GM21381 (cell line): Measurements from ENCODE around the gene MS4A2.
"Not testable (repeated sequence)": the region's sequence is repeated elsewhere in the genome, so short reads cannot be mapped to it uniquely, and the experiment has no call there.

Source experiments
- ATAC-seq: cut with Tn5 transposase; IDR thresholded peaks from one replicate; pipeline ENCODE4 v1.9.1; 2021; ENCODE audit warnings: mild to moderate bottlenecking, moderate library complexity; ENCODE audit not compliant: unreplicated experiment

The MS4A2 gene

DNA sequence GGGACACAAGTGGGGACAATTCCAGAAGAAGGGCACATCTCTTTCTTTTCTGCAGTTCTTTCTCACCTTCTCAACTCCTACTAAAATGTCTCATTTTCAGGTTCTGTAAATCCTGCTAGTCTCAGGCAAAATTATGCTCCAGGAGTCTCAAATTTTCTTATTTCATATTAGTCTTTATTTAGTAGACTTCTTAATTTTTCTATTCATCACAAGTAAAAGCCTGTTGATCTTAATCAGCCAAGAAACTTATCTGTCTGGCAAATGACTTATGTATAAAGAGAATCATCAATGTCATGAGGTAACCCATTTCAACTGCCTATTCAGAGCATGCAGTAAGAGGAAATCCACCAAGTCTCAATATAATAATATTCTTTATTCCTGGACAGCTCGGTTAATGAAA, at the start of gene MS4A2:
MS4A2 (plus strand) TSS at position 301 of the 400 bp plus-strand sequence. CDS start 102 bp downstream, outside the sequence.
- ATAC-seq: no peak

DNA sequence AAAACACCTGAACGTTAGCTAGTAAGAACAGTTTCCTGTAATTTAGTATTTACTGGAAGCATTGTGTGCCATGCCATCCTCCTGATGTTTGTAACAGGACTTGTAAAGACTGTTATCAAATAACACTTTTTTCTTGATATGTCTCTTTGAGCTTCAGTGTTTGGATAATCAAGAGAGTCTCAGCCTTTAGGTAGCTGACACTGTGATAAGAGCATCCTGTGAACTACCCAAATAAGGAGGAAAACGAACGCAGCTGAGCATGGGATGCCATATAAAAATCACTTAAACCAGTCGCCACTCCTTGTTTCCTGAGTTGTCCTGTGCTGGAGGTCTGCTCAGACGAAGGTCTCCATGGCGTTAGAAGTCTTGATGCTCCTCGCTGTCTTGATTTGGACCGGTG, 48.4 kb upstream of the MS4A2 start, which contains the start of gene OOSP2:
OOSP2 (plus strand) TSS at position 301 of the 400 bp plus-strand sequence; CDS start at position 352, 51 bp downstream.
- no peak for ATAC-seq

DNA sequence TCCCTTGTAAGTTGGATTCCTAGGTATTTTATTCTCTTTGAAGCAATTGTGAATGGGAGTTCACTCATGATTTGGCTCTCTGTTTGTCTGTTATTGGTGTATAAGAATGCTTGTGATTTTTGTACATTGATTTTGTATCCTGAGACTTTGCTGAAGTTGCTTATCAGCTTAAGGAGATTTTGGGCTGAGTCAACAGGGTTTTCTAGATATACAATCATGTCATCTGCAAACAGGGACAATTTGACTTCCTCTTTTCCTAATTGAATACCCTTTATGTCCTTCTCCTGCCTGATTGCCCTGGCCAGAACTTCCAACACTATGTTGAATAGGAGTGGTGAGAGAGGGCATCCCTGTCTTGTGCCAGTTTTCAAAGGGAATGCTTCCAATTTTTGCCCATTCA, 38.0 kb upstream of the MS4A2 start:
- ATAC-seq: not testable (repeated sequence)

DNA sequence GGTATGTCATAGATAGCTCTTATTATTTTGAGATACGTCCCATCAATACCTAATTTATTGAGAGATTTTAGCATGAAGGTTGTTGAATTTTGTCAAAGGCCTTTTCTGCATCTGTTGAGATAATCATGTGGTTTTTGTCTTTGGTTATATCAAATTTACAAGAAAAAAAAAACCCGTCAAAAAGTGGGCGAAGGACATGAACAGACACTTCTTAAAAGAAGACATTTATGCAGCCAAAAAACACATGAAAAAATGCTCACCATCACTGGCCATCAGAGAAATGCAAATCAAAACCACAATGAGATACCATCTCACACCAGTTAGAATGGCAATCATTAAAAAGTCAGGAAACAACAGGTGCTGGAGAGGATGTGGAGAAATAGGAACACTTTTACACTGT, 37.6 kb upstream of the MS4A2 start:
- not testable (repeated sequence) for ATAC-seq

DNA sequence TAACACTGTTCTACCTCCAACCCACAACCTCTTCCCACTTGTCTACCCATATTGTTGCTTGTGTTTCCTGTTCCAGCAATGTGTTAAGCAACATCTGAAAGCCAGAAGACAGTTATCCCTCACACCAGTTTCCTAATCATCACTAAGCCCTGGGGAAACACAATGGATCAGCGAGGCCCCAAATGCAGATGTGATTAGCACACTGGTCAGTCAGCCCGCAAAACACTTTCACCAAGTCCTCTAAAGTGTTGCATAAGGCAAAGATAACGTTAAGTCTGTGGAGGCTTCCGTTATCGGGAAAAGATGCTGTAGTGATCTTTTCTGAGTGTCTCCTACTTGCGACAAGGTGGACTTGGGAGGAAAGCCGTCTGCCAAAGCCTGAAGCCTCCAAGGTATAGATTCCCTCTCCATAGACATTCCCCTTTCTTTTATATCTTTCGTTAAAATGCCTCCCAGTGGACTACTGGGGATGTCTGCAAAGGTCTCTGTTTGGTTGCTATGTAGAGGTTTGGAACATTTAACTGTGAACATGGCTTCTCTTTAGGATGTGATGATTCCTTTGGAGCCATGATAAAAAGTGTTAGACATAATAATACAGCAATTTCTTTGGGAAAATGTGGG, 32.0 kb upstream of the MS4A2 start, which contains the start of gene MS4A3:
MS4A3 (plus strand) TSS at position 317 of the 621 bp plus-strand sequence. CDS start 4,496 bp downstream, outside the sequence.
- no peak for ATAC-seq

DNA sequence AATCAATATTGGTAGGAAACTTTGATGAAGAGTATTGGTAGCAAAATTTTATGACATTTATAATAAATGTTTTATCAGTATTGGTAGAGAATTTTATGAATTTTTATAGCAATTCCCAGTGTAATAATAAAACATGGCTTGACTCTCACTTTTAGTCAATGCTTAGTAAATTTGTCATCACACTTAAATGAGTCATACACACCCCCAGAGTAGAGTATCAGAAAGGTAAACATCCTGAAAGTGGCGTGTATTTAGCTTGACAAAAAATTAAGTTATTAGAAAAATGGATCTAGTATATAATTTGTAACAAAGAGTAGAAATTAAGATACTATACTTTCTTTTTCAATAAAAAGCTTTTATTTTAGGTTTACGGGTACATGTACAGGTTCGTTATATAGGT, 29.4 kb upstream of the MS4A2 start:
- no peak for ATAC-seq

DNA sequence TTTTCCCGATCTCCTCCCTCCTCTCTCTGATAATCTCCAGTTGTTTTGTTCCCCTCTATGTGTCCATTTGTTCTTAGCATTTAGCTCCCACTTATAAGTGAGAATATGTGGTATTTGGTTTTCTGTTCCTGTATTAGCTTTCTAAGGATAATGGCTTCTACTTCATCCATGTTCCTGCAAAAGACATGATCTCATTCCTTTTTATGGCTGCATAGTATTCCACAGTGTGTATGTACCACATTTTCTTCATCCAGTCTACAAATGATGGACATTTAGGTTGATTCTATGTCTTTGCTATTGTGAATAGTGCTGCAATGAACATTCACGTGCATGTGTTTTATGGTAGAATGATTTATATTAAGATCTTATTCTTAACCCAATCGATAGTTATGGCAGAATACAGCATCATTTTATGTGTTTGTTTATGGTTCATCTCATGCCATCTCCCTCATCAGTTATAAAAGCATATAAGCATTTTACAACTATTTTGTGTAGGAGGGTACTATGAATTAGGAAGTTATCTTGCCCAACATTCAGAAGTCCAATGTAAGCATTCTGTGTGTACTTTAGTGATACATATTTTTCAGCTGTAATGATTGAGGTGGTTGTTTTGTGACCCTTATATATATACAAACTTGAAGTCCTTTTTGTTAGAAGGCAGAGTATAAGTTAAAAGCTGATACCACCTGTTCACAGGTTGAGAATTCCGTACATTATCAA, 28.8 kb upstream of the MS4A2 start:
- ATAC-seq: no peak

DNA sequence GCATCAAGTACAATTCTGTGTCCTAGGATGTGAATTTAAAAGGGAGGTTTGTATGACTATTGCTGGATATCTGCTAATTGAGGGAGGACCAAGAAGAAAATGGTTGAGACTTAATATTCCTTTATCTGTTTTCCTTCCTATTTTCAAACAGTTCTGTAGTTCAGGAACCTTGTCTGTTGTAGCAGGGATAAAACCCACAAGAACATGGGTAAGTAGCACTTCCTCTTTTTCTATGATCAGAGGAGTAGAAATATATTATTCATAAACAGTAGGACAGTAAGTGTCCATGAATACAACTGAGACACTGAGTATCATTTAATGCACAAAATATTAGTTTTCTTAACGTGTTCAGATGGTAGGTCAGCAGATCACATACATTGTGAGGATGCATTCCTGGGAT, 24.4 kb upstream of the MS4A2 start:
- ATAC-seq: no peak

DNA sequence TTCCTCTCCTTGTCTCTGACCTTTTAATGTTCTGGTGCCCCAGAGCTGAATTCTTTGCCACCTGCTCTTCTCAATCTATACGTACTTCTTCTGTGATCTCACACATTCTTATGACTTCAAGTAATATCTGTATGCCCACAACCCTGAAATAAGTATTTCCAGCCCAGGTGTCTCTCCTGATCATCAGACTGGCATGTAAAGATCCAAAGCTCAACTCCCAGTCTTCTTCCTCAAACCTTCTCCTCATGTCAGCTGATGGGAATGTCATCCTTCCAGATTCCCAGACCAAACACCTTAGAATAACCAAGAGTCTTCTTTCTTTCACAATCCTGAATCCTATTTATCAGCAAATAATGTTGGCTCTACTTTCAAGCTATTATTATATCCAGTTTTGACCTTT, 22.7 kb upstream of the MS4A2 start:
- ATAC-seq: no peak

DNA sequence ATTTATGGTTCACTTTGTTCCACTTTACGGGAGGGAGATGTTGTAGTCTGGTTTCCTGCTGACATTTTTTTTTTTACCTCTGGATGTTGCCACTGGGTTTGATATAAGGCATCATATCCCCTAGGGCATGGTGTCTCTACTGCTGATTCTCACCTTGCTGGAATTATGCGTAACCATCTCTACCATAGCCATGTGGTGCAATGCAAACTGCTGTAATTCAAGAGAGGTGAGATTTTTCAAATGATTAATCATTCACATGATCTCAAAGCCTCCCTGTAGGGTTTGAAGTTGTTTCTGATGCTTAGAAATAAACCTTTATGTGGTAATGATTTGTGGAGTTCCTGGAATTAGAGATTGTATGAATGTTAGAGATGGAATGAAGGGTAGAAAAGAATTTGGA, 19.0 kb upstream of the MS4A2 start:
- ATAC-seq: no peak

DNA sequence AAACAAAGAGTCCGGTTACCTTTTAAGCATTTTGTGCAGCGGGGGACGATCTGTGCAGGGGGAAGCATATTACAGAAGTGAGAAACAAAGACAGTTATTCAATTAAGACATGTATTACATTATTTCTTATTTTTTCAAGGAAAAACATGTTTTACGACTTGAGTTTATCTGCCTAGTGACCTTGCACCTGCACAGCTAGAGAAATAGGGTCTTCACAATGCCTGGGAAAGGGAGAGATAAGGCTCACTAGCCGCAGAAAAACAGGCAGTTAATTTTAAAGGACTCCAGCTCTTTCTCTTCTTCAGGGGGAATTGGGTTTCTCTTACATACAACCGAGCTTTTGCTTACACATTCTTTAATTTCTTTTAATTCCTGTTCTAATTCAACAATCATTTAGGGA, 16.8 kb upstream of the MS4A2 start:
- ATAC-seq: not testable (repeated sequence)

DNA sequence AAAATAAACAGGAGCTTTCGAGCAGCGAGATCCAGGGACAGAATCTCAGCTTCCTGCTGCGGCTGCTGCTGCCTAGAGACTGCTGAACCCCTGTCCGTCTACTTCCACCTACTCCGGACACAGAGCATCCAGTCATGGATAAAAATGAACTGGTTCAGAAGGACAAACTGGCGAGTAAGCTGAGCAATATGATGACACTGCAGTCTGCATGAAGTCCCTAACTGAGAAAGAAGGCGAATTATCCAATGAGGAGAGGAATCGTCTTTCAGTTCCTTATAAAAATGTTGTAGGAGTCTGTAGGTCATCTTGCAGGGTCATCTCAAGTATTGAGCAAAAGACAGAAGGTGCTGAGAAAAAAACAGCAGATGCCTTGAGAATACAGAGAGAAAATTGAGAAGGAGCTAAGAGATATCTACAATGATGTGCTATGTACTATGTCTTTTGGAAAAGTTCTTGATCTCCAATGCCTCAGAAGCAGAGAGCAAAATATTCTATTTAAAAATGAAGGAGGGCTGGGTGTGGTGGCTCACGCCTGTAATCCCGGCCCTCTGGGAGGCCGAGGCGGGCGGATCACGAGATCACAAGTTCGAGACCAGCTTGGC, 11.1 kb upstream of the MS4A2 start:
- ATAC-seq: no peak

DNA sequence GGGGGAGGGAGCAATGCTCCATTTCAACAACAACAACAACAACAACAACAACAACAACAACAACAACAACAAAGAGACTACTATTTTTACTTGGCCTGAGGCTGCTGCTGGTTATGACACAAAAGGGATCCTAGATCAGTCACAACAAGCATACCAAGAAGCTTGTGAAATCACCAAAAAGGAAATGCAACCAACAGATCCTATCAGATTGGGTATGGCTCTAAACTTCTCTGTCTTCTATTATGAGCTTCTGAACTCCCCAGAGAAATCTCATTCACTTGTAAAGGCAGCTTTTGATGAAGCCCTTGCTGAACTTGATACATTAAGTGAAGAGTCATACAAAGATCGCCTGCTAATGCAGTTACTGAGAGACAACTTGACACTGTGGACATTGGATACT, 10.5 kb upstream of the MS4A2 start:
- no peak for ATAC-seq

DNA sequence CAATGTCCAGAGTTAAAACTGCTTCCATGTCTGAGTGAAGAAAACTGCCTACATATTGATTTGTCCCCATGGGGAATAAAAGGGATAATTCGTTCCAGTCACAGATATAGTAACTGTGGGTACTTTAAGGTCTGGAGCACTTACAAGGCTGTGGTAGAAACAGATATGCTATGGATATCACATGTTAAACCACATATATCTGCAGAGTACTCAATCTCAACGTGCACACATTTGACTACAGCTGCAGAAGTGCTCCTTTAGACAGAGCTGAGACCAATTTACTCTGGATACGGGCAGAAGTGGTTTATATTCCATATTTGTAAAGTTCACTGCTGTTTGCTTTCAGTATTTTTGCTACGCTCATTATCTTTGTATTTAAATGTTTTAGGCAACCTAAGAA, 9.7 kb upstream of the MS4A2 start:
- ATAC-seq: no peak

DNA sequence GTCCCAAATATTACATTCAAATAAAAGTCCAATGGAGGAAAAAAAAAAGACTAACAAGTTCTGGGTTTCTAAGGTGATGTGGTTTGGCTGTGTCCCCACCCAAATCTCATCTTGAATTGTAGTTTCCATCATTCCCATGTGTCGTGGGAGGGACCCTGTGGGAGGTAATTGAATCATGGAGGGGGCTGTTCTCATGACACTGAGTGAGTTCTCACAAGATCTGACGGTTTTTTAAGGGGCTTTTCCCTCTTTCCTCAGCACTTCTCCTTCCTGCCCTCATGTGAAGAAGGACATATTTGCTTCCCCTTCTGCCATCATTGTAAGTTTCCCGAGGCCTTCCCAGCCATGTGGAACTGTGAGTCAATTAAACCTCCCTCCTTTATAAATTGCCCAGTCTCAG, 7.9 kb upstream of the MS4A2 start:
- no peak for ATAC-seq

DNA sequence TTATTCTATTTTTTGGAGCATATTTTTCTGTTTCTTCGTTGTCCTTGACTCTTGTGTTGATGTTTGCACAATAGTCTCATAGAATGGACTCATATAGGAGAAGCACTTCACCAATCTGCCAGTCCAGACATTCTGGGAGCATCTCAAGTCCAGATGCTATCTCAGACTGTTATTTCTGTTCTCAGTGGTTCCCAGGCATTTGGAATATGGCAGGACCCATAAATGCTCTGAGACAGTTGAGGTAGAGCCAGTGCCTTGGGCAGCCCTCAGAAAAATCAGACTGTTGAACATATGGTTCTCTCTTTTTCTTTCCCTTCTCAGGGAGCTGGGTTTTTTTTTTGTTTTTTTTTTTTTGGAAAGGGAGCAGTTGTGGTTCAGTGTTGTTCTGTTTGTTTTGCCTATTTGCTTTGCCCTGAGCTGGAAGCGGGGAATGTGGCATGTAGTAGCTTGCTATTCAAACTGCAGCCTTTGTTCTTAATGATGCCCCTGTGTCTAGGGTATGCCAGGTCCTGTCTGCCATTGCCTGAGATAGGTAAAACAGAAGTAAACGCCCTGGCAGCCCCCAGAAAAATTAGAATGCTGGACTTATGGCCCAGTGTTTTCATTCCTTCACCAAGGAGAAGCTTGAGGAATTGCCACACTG, 3.7 kb upstream of the MS4A2 start:
- no peak for ATAC-seq

DNA sequence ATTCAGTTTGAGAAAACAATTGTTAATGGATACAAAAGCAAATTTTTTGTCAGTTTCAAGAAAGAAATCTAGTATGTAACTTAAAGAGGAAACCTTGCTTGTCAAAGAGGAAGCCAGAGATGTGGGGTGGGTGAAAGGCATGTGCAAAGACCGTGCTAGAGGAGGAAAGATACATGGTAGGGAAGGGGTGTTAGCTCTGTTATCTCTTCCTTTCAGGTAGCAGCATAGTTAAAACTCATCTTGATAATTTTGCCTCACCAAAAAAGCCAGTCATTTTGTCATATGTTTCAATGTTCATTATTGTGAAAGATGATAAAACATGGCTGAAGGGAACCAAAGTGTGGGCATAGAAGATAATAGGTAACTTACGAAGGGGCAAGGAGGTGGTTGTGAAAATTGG, 2.6 kb upstream of the MS4A2 start:
- no peak for ATAC-seq

DNA sequence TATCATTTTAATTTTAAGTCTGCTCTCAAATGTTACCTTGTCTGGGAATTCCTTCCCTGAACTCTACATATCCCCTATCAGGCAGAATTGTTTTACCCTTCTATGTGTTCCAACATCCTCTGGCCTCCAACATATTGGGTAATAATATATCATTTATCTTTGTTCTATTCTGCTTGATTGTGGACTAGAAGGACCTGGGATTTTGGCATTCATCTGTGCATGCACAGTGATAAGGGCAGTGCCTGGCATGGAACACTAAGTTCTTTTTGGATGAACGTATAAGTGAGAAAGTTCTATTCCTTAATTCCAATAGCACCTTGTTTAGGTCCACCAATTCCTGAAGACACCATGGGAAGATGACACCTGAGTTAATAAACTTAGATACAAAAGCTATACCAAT, 1.2 kb upstream of the MS4A2 start:
- ATAC-seq: no peak

DNA sequence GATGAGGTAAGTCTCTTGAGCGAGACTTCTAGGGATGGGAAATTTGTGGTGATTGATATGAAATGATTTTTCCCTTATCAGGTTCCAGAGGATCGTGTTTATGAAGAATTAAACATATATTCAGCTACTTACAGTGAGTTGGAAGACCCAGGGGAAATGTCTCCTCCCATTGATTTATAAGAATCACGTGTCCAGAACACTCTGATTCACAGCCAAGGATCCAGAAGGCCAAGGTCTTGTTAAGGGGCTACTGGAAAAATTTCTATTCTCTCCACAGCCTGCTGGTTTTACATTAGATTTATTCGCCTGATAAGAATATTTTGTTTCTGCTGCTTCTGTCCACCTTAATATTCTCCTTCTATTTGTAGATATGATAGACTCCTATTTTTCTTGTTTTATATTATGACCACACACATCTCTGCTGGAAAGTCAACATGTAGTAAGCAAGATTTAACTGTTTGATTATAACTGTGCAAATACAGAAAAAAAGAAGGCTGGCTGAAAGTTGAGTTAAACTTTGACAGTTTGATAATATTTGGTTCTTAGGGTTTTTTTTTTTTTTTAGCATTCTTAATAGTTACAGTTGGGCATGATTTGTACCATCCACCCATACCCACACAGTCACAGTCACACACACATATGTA, 7.1 kb downstream of the MS4A2 start:
- ATAC-seq: no peak

DNA sequence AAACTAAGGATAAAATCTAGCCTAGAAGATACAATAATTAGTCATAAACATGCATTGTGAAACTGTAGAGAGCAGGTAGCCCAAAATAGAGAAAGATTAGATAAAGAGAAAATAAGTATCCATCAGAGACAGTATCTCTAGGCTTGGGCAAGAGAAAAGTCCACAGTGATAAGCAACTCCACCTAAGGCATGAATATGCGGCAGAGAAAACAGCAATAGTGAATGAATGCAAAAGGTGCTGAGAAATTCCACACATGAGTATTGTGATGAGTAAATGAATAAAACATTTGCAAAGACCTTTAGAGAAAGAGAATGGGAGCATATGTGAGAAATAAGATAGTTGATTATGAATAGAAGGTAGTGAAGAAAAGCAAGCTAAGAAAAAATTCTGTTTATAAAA, 8.7 kb downstream of the MS4A2 start:
- ATAC-seq: no peak

DNA sequence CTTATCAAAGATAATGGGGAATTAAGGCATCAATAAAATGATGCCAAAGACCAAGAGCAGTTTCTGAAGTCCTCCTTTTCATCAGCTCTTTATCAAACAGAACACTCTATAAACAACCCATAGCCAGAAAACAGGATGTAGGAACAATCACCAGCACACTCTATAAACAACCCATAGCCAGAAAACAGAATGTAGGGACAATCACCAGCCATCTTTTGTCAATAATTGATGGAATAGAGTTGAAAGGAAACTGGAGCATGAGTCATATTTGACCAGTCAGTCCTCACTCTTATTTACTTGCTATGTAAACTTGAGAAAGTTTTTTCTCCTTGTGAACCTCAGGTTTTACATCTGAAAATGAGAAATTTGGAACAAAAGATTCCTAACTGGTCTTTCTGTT, 10.0 kb downstream of the MS4A2 start:
- ATAC-seq: peak; percentile 80
